ENCODE measurements around the gene SIRT5. TPM values are rescaled to one million over a fixed set of nuclear protein-coding genes. Genes with fewer than 3 reads are reported as not detected.
A peak's percentile ranks its signal among the peaks of the same experiment; 100 is the strongest.

Gene SIRT5
- total RNA-seq, 1 experiment from 2014 or later = 15.2 TPM

- Histone ChIP-seq H3K9ac (ENCODE audit: low read length) (no peak overlapping the region), H3K27me3 (ENCODE audit: low read length) (no peaks in the 10 kb centered on the region), H2AFZ (ENCODE audit: low read length) (peak overlapping the region; percentile 72; the same call in 1 of the 2 replicates), H3K79me2 (ENCODE audit: low read length) (no peaks in the 10 kb centered on the region), H3K4me2 (ENCODE audit: low read depth, low read length, poor library complexity, severe bottlenecking) (no peak overlapping the region), H3K27ac (ENCODE audit: low read length) (no peak overlapping the region), H3K4me3 (ENCODE audit: low read length) (no peak overlapping the region), H3K4me1 (ENCODE audit: low read length) (peaks cover 19% of the 10 kb centered on the region), H3K9me3 (ENCODE audit: low read length) (no peaks in the 10 kb centered on the region), H3K36me3 (ENCODE audit: insufficient read depth, low read length) (no peaks in the 10 kb centered on the region), H4K20me1 (ENCODE audit: insufficient read depth, low read depth, low read length) (no peaks in the 10 kb centered on the region), H3K9me2 (replicated peaks; ENCODE audit: insufficient read depth, low read length) (no peaks in the 10 kb centered on the region)
- DNase-seq = no peak
Observed at GRCh38 chr6:13558718-13559117, 15.7 kb upstream of the SIRT5 start.

- peak overlapping the region; percentile 72; the same call in 1 of the 2 replicates for H2AFZ ChIP-seq (ENCODE audit: low read length)
- H3K4me3 ChIP-seq (ENCODE audit: low read length) = no peak overlapping the region
Observed at GRCh38 chr6:13559251-13559650, 15.2 kb upstream of the SIRT5 start.

GRCh38 chr6:13559968-13560650 is 14.3 kb upstream of the SIRT5 start:
- H3K9ac ChIP-seq (ENCODE audit: low read length) = no peak overlapping the region
- H3K9me2 ChIP-seq (replicated peaks; ENCODE audit: insufficient read depth, low read length) = no peaks in the 10 kb centered on the region
- H3K4me1 ChIP-seq (ENCODE audit: low read length) = peaks cover 19% of the 10 kb centered on the region
- H3K36me3 ChIP-seq (ENCODE audit: insufficient read depth, low read length) = no peaks in the 10 kb centered on the region
- no peaks in the 10 kb centered on the region for H3K9me3 ChIP-seq (ENCODE audit: low read length)
- no peak overlapping the region for H3K4me2 ChIP-seq (ENCODE audit: low read depth, low read length, poor library complexity, severe bottlenecking)
- no peak overlapping the region for H3K27ac ChIP-seq (ENCODE audit: low read length)
- no peaks in the 10 kb centered on the region for H3K27me3 ChIP-seq (ENCODE audit: low read length)
- no peaks in the 10 kb centered on the region for H3K79me2 ChIP-seq (ENCODE audit: low read length)
- H4K20me1 ChIP-seq (ENCODE audit: insufficient read depth, low read depth, low read length) = no peaks in the 10 kb centered on the region
- peak; percentile 51 for DNase-seq
- no peak overlapping the region for H2AFZ ChIP-seq (ENCODE audit: low read length)
- no peak overlapping the region for H3K4me3 ChIP-seq (ENCODE audit: low read length)

More at GRCh38 chr6:13559251-13559650, 15.2 kb upstream of the SIRT5 start:
- H4K20me1 ChIP-seq (ENCODE audit: insufficient read depth, low read depth, low read length) = no peaks in the 10 kb centered on the region
- no peaks in the 10 kb centered on the region for H3K9me2 ChIP-seq (replicated peaks; ENCODE audit: insufficient read depth, low read length)
- H3K4me2 ChIP-seq (ENCODE audit: low read depth, low read length, poor library complexity, severe bottlenecking) = no peak overlapping the region
- H3K27me3 ChIP-seq (ENCODE audit: low read length) = no peaks in the 10 kb centered on the region
- peaks cover 19% of the 10 kb centered on the region for H3K4me1 ChIP-seq (ENCODE audit: low read length)
- H3K36me3 ChIP-seq (ENCODE audit: insufficient read depth, low read length) = no peaks in the 10 kb centered on the region
- no peaks in the 10 kb centered on the region for H3K9me3 ChIP-seq (ENCODE audit: low read length)
- no peak overlapping the region for H3K9ac ChIP-seq (ENCODE audit: low read length)
- H3K27ac ChIP-seq (ENCODE audit: low read length) = no peak overlapping the region
- no peak for DNase-seq
- no peaks in the 10 kb centered on the region for H3K79me2 ChIP-seq (ENCODE audit: low read length)

- DNase-seq = no peak
- H3K27ac ChIP-seq (ENCODE audit: low read length) = no peak overlapping the region
- H3K9me2 ChIP-seq (replicated peaks; ENCODE audit: insufficient read depth, low read length) = no peaks in the 10 kb centered on the region
- H3K9ac ChIP-seq (ENCODE audit: low read length) = no peak overlapping the region
- H4K20me1 ChIP-seq (ENCODE audit: insufficient read depth, low read depth, low read length) = no peaks in the 10 kb centered on the region
- peaks cover 19% of the 10 kb centered on the region for H3K4me1 ChIP-seq (ENCODE audit: low read length)
- H3K4me3 ChIP-seq (ENCODE audit: low read length) = no peak overlapping the region
- no peaks in the 10 kb centered on the region for H3K9me3 ChIP-seq (ENCODE audit: low read length)
- H2AFZ ChIP-seq (ENCODE audit: low read length) = no peak overlapping the region
- no peaks in the 10 kb centered on the region for H3K36me3 ChIP-seq (ENCODE audit: insufficient read depth, low read length)
- H3K79me2 ChIP-seq (ENCODE audit: low read length) = no peaks in the 10 kb centered on the region
- H3K4me2 ChIP-seq (ENCODE audit: low read depth, low read length, poor library complexity, severe bottlenecking) = no peak overlapping the region
- H3K27me3 ChIP-seq (ENCODE audit: low read length) = no peaks in the 10 kb centered on the region
Observed at GRCh38 chr6:13560651-13561044, 13.8 kb upstream of the SIRT5 start.

GRCh38 chr6:13561624-13562267 is 12.7 kb upstream of the SIRT5 start:
- Histone ChIP-seq H3K27ac (ENCODE audit: low read length) (no peak overlapping the region), H3K36me3 (ENCODE audit: insufficient read depth, low read length) (no peaks in the 10 kb centered on the region), H3K9ac (ENCODE audit: low read length) (no peak overlapping the region), H4K20me1 (ENCODE audit: insufficient read depth, low read depth, low read length) (no peaks in the 10 kb centered on the region), H3K9me3 (ENCODE audit: low read length) (no peaks in the 10 kb centered on the region), H3K79me2 (ENCODE audit: low read length) (no peaks in the 10 kb centered on the region), H3K4me1 (ENCODE audit: low read length) (peaks cover 19% of the 10 kb centered on the region), H3K9me2 (replicated peaks; ENCODE audit: insufficient read depth, low read length) (no peaks in the 10 kb centered on the region), H3K4me3 (ENCODE audit: low read length) (no peak overlapping the region), H2AFZ (ENCODE audit: low read length) (no peak overlapping the region), H3K27me3 (ENCODE audit: low read length) (no peaks in the 10 kb centered on the region), H3K4me2 (ENCODE audit: low read depth, low read length, poor library complexity, severe bottlenecking) (no peak overlapping the region)
- no peak for DNase-seq

GRCh38 chr6:13563009-13563408 is 11.4 kb upstream of the SIRT5 start:
- H3K9me3 ChIP-seq (ENCODE audit: low read length) = no peaks in the 10 kb centered on the region
- no peaks in the 10 kb centered on the region for H3K9me2 ChIP-seq (replicated peaks; ENCODE audit: insufficient read depth, low read length)
- no peak overlapping the region for H3K4me3 ChIP-seq (ENCODE audit: low read length)
- no peaks in the 10 kb centered on the region for H3K27me3 ChIP-seq (ENCODE audit: low read length)
- no peaks in the 10 kb centered on the region for H3K79me2 ChIP-seq (ENCODE audit: low read length)
- H4K20me1 ChIP-seq (ENCODE audit: insufficient read depth, low read depth, low read length) = no peaks in the 10 kb centered on the region
- peaks cover 19% of the 10 kb centered on the region for H3K4me1 ChIP-seq (ENCODE audit: low read length)
- H3K4me2 ChIP-seq (ENCODE audit: low read depth, low read length, poor library complexity, severe bottlenecking) = no peak overlapping the region
- H2AFZ ChIP-seq (ENCODE audit: low read length) = no peak overlapping the region
- H3K36me3 ChIP-seq (ENCODE audit: insufficient read depth, low read length) = no peaks in the 10 kb centered on the region
- H3K27ac ChIP-seq (ENCODE audit: low read length) = no peak overlapping the region
- DNase-seq = no peak
- no peak overlapping the region for H3K9ac ChIP-seq (ENCODE audit: low read length)

GRCh38 chr6:13565921-13566320 is 8.5 kb upstream of the SIRT5 start:
- H3K27ac ChIP-seq (ENCODE audit: low read length) = no peak overlapping the region
- H3K4me3 ChIP-seq (ENCODE audit: low read length) = no peak overlapping the region
- no peaks in the 10 kb centered on the region for H3K9me3 ChIP-seq (ENCODE audit: low read length)
- no peak overlapping the region for H2AFZ ChIP-seq (ENCODE audit: low read length)
- no peak for DNase-seq
- H3K27me3 ChIP-seq (ENCODE audit: low read length) = no peaks in the 10 kb centered on the region
- H3K4me1 ChIP-seq (ENCODE audit: low read length) = no peaks in the 10 kb centered on the region
- no peaks in the 10 kb centered on the region for H3K79me2 ChIP-seq (ENCODE audit: low read length)
- no peak overlapping the region for H3K9ac ChIP-seq (ENCODE audit: low read length)
- H4K20me1 ChIP-seq (ENCODE audit: insufficient read depth, low read depth, low read length) = no peaks in the 10 kb centered on the region
- no peaks in the 10 kb centered on the region for H3K9me2 ChIP-seq (replicated peaks; ENCODE audit: insufficient read depth, low read length)
- no peak overlapping the region for H3K4me2 ChIP-seq (ENCODE audit: low read depth, low read length, poor library complexity, severe bottlenecking)
- H3K36me3 ChIP-seq (ENCODE audit: insufficient read depth, low read length) = no peaks in the 10 kb centered on the region

- Histone ChIP-seq H3K9ac (ENCODE audit: low read length) (no peak overlapping the region), H3K4me1 (ENCODE audit: low read length) (no peaks in the 10 kb centered on the region), H3K27ac (ENCODE audit: low read length) (no peak overlapping the region), H3K36me3 (ENCODE audit: insufficient read depth, low read length) (no peaks in the 10 kb centered on the region), H3K9me3 (ENCODE audit: low read length) (no peaks in the 10 kb centered on the region), H4K20me1 (ENCODE audit: insufficient read depth, low read depth, low read length) (no peaks in the 10 kb centered on the region), H3K27me3 (ENCODE audit: low read length) (no peaks in the 10 kb centered on the region), H3K79me2 (ENCODE audit: low read length) (no peaks in the 10 kb centered on the region), H3K4me3 (ENCODE audit: low read length) (no peak overlapping the region), H3K4me2 (ENCODE audit: low read depth, low read length, poor library complexity, severe bottlenecking) (no peak overlapping the region), H3K9me2 (replicated peaks; ENCODE audit: insufficient read depth, low read length) (no peaks in the 10 kb centered on the region), H2AFZ (ENCODE audit: low read length) (no peak overlapping the region)
- DNase-seq = no peak
Observed at GRCh38 chr6:13566500-13566899, 7.9 kb upstream of the SIRT5 start.
